ENCODE results near the gene CTSL.
"Not testable (repeated sequence)": the region's sequence is repeated elsewhere in the genome, so short reads cannot be mapped to it uniquely, and the experiment has no call there.

Gene CTSL

GRCh38 chr9:87740209-87740608 is 14.3 kb downstream of the CTSL start:
- in situ Hi-C loops (cut with HindIII; ENCODE audit: low sequenced_read_pairs): no loop called here
- H3K4me3 ChIP-seq (ENCODE audit: low read depth, low read length): no peak overlapping the region
- DNase-seq (ENCODE audit: low read depth): no peak
- no peak for TF ChIP-seq CTCF (IDR thresholded peaks at IDR 0.05; ENCODE audit: low read depth, low read length, missing control alignments)

GRCh38 chr9:87741326-87741725 is 15.4 kb downstream of the CTSL start:
- no peak for TF ChIP-seq CTCF (IDR thresholded peaks at IDR 0.05; ENCODE audit: low read depth, low read length, missing control alignments)
- no peak overlapping the region for H3K4me3 ChIP-seq (ENCODE audit: low read depth, low read length)
- no peak for DNase-seq (ENCODE audit: low read depth)
- in situ Hi-C loops (cut with HindIII; ENCODE audit: low sequenced_read_pairs): no loop called here

- H3K4me3 ChIP-seq (ENCODE audit: low read depth, low read length): no peak overlapping the region
- DNase-seq (ENCODE audit: low read depth): no peak
- no peak for TF ChIP-seq CTCF (IDR thresholded peaks at IDR 0.05; ENCODE audit: low read depth, low read length, missing control alignments)
- in situ Hi-C loops (cut with HindIII; ENCODE audit: low sequenced_read_pairs): no loop called here
These were observed 16.0 kb downstream of the CTSL start for GRCh38 chr9:87741891-87742290.

- no peak overlapping the region for H3K4me3 ChIP-seq (ENCODE audit: low read depth, low read length)
- no peak for DNase-seq (ENCODE audit: low read depth)
- TF ChIP-seq CTCF (IDR thresholded peaks at IDR 0.05; ENCODE audit: low read depth, low read length, missing control alignments): no peak
- in situ Hi-C loops (cut with HindIII; ENCODE audit: low sequenced_read_pairs): no loop called here
These were observed 17.0 kb downstream of the CTSL start for GRCh38 chr9:87742813-87743428.

GRCh38 chr9:87744247-87744646 is 18.3 kb downstream of the CTSL start:
- DNase-seq (ENCODE audit: low read depth); H3K4me3 ChIP-seq (ENCODE audit: low read depth, low read length); in situ Hi-C loops (cut with HindIII; ENCODE audit: low sequenced_read_pairs): not testable (repeated sequence)

GRCh38 chr9:87746186-87746585 is 20.3 kb downstream of the CTSL start:
- in situ Hi-C loops (cut with HindIII; ENCODE audit: low sequenced_read_pairs): loop anchor here (5.0 kb wide), 2 partner anchors 56 to 91 kb away; no protein-coding TSS in a partner anchor
- H3K4me3 ChIP-seq (ENCODE audit: low read depth, low read length): no peak overlapping the region
- no peak for TF ChIP-seq CTCF (IDR thresholded peaks at IDR 0.05; ENCODE audit: low read depth, low read length, missing control alignments)
- DNase-seq (ENCODE audit: low read depth): no peak

GRCh38 chr9:87748881-87749280 is 23.0 kb downstream of the CTSL start:
- no peak for DNase-seq (ENCODE audit: low read depth)
- in situ Hi-C loops (cut with HindIII; ENCODE audit: low sequenced_read_pairs): loop anchor here (5.0 kb wide), 2 partner anchors 53 to 88 kb away; no protein-coding TSS in a partner anchor
- TF ChIP-seq CTCF (IDR thresholded peaks at IDR 0.05; ENCODE audit: low read depth, low read length, missing control alignments): no peak
- no peak overlapping the region for H3K4me3 ChIP-seq (ENCODE audit: low read depth, low read length)

All from astrocyte of the cerebellum (primary cell).